ENCODE data around the gene CZIB. TPM values are rescaled to one million over a fixed set of nuclear protein-coding genes. Genes with fewer than 3 reads are reported as not detected.
"Not testable (repeated sequence)": the region's sequence is repeated elsewhere in the genome, so short reads cannot be mapped to it uniquely, and the experiment has no call there.

Gene CZIB
- total RNA-seq, 2 experiments from 2014 or later = 44.6 to 51.4 TPM

- no peak overlapping the region for H3K4me3 ChIP-seq (ENCODE audit: low read depth, low read length, poor library complexity, severe bottlenecking)
- ChIA-PET CTCF (ENCODE audit: unreplicated experiment) (no interaction called here), POLR2A (interaction anchor here (0.6 to 1.1 kb wide), 4 partner anchors 9 to 1750 kb away, joined by 3 to 6 read pairs (median 3); no protein-coding TSS in a partner anchor)
- intact Hi-C loops (cut with micrococcal nuclease; ENCODE audit: unreplicated experiment) = no loop called here
- no peak overlapping the region for H3K27ac ChIP-seq (ENCODE audit: low read depth, low read length, poor library complexity, severe bottlenecking)
- H3K9me2 ChIP-seq (ENCODE audit: insufficient read depth, low read length) = no peaks in the 10 kb centered on the region
- no peaks in the 10 kb centered on the region for H3K9me3 ChIP-seq (ENCODE audit: low read length)
- no peak overlapping the region for H2AFZ ChIP-seq (ENCODE audit: low read length)
- no peak for TF ChIP-seq EZH2phosphoT487 (IDR thresholded peaks at IDR 0.05; ENCODE audit: borderline replicate concordance, low read depth, low read length)
- TF ChIP-seq, protein P1, sequence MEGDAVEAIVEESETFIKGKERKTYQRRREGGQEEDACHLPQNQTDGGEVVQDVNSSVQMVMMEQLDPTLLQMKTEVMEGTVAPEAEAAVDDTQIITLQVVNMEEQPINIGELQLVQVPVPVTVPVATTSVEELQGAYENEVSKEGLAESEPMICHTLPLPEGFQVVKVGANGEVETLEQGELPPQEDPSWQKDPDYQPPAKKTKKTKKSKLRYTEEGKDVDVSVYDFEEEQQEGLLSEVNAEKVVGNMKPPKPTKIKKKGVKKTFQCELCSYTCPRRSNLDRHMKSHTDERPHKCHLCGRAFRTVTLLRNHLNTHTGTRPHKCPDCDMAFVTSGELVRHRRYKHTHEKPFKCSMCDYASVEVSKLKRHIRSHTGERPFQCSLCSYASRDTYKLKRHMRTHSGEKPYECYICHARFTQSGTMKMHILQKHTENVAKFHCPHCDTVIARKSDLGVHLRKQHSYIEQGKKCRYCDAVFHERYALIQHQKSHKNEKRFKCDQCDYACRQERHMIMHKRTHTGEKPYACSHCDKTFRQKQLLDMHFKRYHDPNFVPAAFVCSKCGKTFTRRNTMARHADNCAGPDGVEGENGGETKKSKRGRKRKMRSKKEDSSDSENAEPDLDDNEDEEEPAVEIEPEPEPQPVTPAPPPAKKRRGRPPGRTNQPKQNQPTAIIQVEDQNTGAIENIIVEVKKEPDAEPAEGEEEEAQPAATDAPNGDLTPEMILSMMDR (conservative IDR thresholded peaks at IDR 0.05; ENCODE audit: low read length) = no peak
- H3K36me3 ChIP-seq (ENCODE audit: insufficient read depth, low read length) = no peaks in the 10 kb centered on the region
- peaks cover 3% of the 10 kb centered on the region for H3K4me1 ChIP-seq (ENCODE audit: insufficient read depth, low read length, poor library complexity, severe bottlenecking)
- H4K20me1 ChIP-seq (ENCODE audit: insufficient read depth, low read length) = no peaks in the 10 kb centered on the region
- H3K4me2 ChIP-seq (ENCODE audit: low read length) = no peak overlapping the region
- no peaks in the 10 kb centered on the region for H3K79me2 ChIP-seq (ENCODE audit: insufficient read depth, low read depth, low read length)
- no peak for DNase-seq (ENCODE audit: low spot score)
- no TSS peak for BruUV-seq (replicated peaks)
These were observed 33.0 kb downstream of the CZIB start for GRCh38 chr1:53187401-53187800.

DNA sequence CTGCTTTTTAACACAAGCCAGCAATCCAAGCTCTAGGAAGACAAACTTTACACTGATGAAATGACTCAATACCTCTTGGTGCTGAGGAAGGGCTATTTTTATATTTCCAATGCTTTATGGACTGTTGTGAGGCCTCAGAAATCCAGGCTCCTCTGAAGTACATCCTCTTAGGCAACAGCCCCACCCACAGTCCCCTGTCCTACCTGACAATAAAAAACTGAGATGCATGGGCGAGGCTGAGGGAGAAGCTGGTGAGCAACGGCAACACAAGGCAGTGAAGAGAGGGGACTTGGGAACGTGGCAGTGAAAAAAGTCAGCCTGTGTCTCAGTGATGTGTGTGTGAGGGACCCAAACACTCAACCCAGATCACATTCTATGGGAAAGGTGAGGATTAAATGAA is 33.9 kb downstream of the CZIB start:
- no peak for TF ChIP-seq EZH2phosphoT487 (IDR thresholded peaks at IDR 0.05; ENCODE audit: borderline replicate concordance, low read depth, low read length)
- TF ChIP-seq, protein P1 (conservative IDR thresholded peaks at IDR 0.05; ENCODE audit: low read length) = no peak
- H3K4me3 ChIP-seq (ENCODE audit: low read depth, low read length, poor library complexity, severe bottlenecking) = no peak overlapping the region
- H3K9me2 ChIP-seq (ENCODE audit: insufficient read depth, low read length) = no peaks in the 10 kb centered on the region
- no peak overlapping the region for H2AFZ ChIP-seq (ENCODE audit: low read length)
- H3K36me3 ChIP-seq (ENCODE audit: insufficient read depth, low read length) = no peaks in the 10 kb centered on the region
- H3K9me3 ChIP-seq (ENCODE audit: low read length) = no peaks in the 10 kb centered on the region
- ChIA-PET POLR2A (interaction anchor here (0.6 to 1.1 kb wide), 3 partner anchors 9 to 1749 kb away, joined by 3 to 6 read pairs (median 3); no protein-coding TSS in a partner anchor), CTCF (ENCODE audit: unreplicated experiment) (no interaction called here)
- no peak for DNase-seq (ENCODE audit: low spot score)
- intact Hi-C loops (cut with micrococcal nuclease; ENCODE audit: unreplicated experiment) = no loop called here
- H4K20me1 ChIP-seq (ENCODE audit: insufficient read depth, low read length) = no peaks in the 10 kb centered on the region
- H3K79me2 ChIP-seq (ENCODE audit: insufficient read depth, low read depth, low read length) = no peaks in the 10 kb centered on the region
- no TSS peak for BruUV-seq (replicated peaks)
- H3K4me1 ChIP-seq (ENCODE audit: insufficient read depth, low read length, poor library complexity, severe bottlenecking) = peaks cover 3% of the 10 kb centered on the region
- no peak overlapping the region for H3K27ac ChIP-seq (ENCODE audit: low read depth, low read length, poor library complexity, severe bottlenecking)
- H3K4me2 ChIP-seq (ENCODE audit: low read length) = no peak overlapping the region

GRCh38 chr1:53185955-53186297 is 34.5 kb downstream of the CZIB start:
- TF ChIP-seq, protein P1 (conservative IDR thresholded peaks at IDR 0.05; ENCODE audit: low read length) = peak; percentile 61
- H3K27ac ChIP-seq (ENCODE audit: low read depth, low read length, poor library complexity, severe bottlenecking); H3K4me1 ChIP-seq (ENCODE audit: insufficient read depth, low read length, poor library complexity, severe bottlenecking); H3K9me3 ChIP-seq (ENCODE audit: low read length); CTCF ChIA-PET (ENCODE audit: unreplicated experiment); H3K4me2 ChIP-seq (ENCODE audit: low read length); intact Hi-C loops (cut with micrococcal nuclease; ENCODE audit: unreplicated experiment); H2AFZ ChIP-seq (ENCODE audit: low read length); POLR2A ChIA-PET; BruUV-seq (replicated peaks); DNase-seq (ENCODE audit: low spot score); H3K9me2 ChIP-seq (ENCODE audit: insufficient read depth, low read length); H3K79me2 ChIP-seq (ENCODE audit: insufficient read depth, low read depth, low read length); H3K4me3 ChIP-seq (ENCODE audit: low read depth, low read length, poor library complexity, severe bottlenecking); H4K20me1 ChIP-seq (ENCODE audit: insufficient read depth, low read length); H3K36me3 ChIP-seq (ENCODE audit: insufficient read depth, low read length): not testable (repeated sequence)
